Measurements from ENCODE around the gene HOXC9.

Gene HOXC9

DNA sequence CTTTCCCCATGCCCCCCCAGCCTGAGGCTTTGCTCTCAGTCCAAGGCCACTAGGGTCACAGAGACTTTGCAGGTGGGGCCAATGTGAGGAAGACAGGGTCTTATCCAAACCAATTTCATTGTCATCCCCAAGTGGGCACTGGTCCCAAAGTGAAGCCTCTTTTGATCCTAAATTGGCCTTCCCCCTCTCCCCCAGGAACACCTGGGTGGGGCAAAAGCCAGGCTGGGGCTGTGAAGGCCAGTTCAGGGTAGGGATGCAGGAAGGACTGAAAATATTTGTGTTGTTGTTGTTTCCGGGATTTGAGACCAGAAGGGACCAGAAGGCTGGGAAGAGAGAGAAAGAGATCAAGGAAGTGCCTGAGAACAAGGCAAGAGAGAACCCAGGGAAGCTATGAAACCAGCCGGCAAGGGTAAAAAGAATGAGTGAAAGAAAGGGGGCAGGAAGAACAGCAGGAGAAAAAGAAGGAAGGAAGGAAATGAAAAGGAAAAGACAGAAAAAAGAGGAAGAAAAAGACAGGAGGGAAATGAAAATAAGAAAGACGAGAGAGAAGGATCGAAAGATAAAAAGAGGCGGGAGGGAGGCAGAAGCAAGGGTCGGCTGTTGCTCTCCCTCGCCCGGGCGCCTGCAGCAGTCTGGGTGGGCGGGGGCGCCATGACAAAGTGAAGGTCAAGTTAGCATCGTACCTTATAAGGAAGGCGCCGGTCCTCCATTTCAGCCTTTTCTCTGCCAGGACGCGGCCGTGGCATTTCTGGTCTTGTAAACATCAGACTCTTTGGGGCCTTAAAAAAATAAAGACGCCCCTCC lies 34.5 kb upstream of the HOXC9 start:
- DNase-seq (ENCODE audit: low read depth in 1 of 2, low spot score in 1 of 2): no peak
- Histone ChIP-seq H3K4me3 (replicated peaks; ENCODE audit: insufficient read depth, low read length) (no peak overlapping the region), H3K27me3 (ENCODE audit: insufficient read depth, poor library complexity, severe bottlenecking) (peaks cover 100% of the 10 kb centered on the region), H3K27ac (replicated peaks) (no peak overlapping the region)
- TF ChIP-seq POLR2AphosphoS5 (IDR thresholded peaks at IDR 0.05; ENCODE audit: low read depth) (no peak), GABPA (IDR thresholded peaks at IDR 0.05; ENCODE audit: low read depth) (no peak), SPI1 (IDR thresholded peaks at IDR 0.05; ENCODE audit: borderline replicate concordance, low read depth) (no peak)
- TF ChIP-seq, protein P1, sequence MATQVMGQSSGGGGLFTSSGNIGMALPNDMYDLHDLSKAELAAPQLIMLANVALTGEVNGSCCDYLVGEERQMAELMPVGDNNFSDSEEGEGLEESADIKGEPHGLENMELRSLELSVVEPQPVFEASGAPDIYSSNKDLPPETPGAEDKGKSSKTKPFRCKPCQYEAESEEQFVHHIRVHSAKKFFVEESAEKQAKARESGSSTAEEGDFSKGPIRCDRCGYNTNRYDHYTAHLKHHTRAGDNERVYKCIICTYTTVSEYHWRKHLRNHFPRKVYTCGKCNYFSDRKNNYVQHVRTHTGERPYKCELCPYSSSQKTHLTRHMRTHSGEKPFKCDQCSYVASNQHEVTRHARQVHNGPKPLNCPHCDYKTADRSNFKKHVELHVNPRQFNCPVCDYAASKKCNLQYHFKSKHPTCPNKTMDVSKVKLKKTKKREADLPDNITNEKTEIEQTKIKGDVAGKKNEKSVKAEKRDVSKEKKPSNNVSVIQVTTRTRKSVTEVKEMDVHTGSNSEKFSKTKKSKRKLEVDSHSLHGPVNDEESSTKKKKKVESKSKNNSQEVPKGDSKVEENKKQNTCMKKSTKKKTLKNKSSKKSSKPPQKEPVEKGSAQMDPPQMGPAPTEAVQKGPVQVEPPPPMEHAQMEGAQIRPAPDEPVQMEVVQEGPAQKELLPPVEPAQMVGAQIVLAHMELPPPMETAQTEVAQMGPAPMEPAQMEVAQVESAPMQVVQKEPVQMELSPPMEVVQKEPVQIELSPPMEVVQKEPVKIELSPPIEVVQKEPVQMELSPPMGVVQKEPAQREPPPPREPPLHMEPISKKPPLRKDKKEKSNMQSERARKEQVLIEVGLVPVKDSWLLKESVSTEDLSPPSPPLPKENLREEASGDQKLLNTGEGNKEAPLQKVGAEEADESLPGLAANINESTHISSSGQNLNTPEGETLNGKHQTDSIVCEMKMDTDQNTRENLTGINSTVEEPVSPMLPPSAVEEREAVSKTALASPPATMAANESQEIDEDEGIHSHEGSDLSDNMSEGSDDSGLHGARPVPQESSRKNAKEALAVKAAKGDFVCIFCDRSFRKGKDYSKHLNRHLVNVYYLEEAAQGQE (IDR thresholded peaks at IDR 0.05; ENCODE audit: insufficient replicate concordance, low read depth): no peak
- TF ChIP-seq, protein P2, sequence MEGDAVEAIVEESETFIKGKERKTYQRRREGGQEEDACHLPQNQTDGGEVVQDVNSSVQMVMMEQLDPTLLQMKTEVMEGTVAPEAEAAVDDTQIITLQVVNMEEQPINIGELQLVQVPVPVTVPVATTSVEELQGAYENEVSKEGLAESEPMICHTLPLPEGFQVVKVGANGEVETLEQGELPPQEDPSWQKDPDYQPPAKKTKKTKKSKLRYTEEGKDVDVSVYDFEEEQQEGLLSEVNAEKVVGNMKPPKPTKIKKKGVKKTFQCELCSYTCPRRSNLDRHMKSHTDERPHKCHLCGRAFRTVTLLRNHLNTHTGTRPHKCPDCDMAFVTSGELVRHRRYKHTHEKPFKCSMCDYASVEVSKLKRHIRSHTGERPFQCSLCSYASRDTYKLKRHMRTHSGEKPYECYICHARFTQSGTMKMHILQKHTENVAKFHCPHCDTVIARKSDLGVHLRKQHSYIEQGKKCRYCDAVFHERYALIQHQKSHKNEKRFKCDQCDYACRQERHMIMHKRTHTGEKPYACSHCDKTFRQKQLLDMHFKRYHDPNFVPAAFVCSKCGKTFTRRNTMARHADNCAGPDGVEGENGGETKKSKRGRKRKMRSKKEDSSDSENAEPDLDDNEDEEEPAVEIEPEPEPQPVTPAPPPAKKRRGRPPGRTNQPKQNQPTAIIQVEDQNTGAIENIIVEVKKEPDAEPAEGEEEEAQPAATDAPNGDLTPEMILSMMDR (IDR thresholded peaks at IDR 0.05; ENCODE audit: insufficient read depth, low read length): no peak

DNA sequence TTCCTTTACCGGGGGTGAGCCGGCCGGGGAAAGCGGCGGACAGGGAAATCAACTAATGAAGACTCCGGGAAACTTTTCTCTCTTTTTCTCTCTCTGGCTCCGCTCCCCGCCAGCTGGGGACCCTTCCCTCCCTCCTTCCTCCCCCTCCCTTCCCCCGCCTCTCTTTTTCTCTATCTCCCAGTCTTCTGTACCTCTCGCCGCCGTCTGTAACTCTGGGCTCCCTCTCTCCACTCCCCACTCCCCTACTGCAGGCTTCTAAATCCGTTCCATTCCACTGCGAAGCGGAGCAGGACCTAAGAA lies 33.9 kb upstream of the HOXC9 start:
- H3K27ac ChIP-seq (replicated peaks): no peak overlapping the region
- no peak overlapping the region for H3K4me3 ChIP-seq (replicated peaks; ENCODE audit: insufficient read depth, low read length)
- TF ChIP-seq, protein P2 (IDR thresholded peaks at IDR 0.05; ENCODE audit: insufficient read depth, low read length): no peak
- TF ChIP-seq, protein P1 (IDR thresholded peaks at IDR 0.05; ENCODE audit: insufficient replicate concordance, low read depth): no peak
- TF ChIP-seq POLR2AphosphoS5 (IDR thresholded peaks at IDR 0.05; ENCODE audit: low read depth): no peak
- TF ChIP-seq GABPA (IDR thresholded peaks at IDR 0.05; ENCODE audit: low read depth): no peak
- no peak for TF ChIP-seq SPI1 (IDR thresholded peaks at IDR 0.05; ENCODE audit: borderline replicate concordance, low read depth)
- peaks cover 100% of the 10 kb centered on the region for H3K27me3 ChIP-seq (ENCODE audit: insufficient read depth, poor library complexity, severe bottlenecking)
- DNase-seq (ENCODE audit: low read depth in 1 of 2, low spot score in 1 of 2): no peak

DNA sequence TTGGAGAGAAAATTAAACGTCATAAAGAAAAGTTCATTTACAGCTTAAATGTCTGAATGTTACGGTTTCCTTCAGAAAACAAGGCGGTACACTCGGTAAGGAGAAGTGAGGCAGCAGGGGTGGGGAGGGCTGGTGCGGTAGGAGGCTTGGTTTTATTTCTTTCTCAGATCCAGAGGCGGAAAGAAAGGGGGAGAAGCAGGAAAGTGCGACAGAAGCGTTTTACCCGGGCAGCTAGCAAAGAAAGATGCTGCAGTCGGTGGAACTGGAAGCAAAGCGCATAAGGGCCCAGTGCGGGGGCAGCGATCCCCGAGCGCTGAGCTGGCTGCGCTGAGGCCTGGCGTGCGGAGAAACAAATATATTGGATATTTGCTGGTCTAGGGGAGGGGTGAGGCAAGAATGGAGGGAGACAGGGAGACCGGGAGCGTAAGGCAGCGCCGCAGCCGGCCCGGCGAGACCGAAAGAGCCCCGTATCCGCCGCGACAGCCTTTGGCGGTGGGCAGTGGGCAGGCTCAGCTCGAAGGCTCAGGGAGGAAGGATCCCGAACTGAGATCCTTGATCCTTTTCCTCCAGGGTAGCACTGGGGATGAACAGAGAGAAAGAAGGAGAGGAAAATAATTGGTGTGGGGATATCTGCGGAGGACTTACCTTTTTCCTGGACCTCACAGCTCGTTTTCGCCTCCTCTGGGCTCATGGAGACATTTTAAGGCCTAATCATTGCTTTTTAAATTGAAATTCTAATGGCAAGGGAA lies 33.4 kb upstream of the HOXC9 start:
- DNase-seq (ENCODE audit: low read depth in 1 of 2, low spot score in 1 of 2): no peak
- peaks cover 100% of the 10 kb centered on the region for H3K27me3 ChIP-seq (ENCODE audit: insufficient read depth, poor library complexity, severe bottlenecking)
- no peak overlapping the region for H3K4me3 ChIP-seq (replicated peaks; ENCODE audit: insufficient read depth, low read length)
- no peak overlapping the region for H3K27ac ChIP-seq (replicated peaks)
- TF ChIP-seq, protein P1 (IDR thresholded peaks at IDR 0.05; ENCODE audit: insufficient replicate concordance, low read depth): no peak
- TF ChIP-seq, protein P2 (IDR thresholded peaks at IDR 0.05; ENCODE audit: insufficient read depth, low read length): no peak
- no peak for TF ChIP-seq GABPA (IDR thresholded peaks at IDR 0.05; ENCODE audit: low read depth)
- no peak for TF ChIP-seq SPI1 (IDR thresholded peaks at IDR 0.05; ENCODE audit: borderline replicate concordance, low read depth)
- no peak for TF ChIP-seq POLR2AphosphoS5 (IDR thresholded peaks at IDR 0.05; ENCODE audit: low read depth)
